DMS153 treated with DMSO at 0.1 percent for 48 hours (cell line): ENCODE data around the gene CUTA.

Experiments
- DNase-seq: peaks from one replicate; lab custom pipeline; 2025; ENCODE audit not compliant: unreplicated experiment; lab: John Stamatoyannopoulos, UW

The CUTA gene

GRCh38 chr6:33424855-33425667 lies 7.2 kb upstream of the CUTA start:
- DNase-seq = no peak

GRCh38 chr6:33423777-33424176 lies 5.9 kb upstream of the CUTA start:
- DNase-seq = no peak

- DNase-seq = no peak
These were observed 3.4 kb upstream of the CUTA start for GRCh38 chr6:33421344-33421643.

GRCh38 chr6:33420491-33421343 lies 2.8 kb upstream of the CUTA start:
- no peak for DNase-seq

- peak; percentile 6 for DNase-seq
These were observed 1.9 kb upstream of the CUTA start, which contains the start of gene SYNGAP1 for GRCh38 chr6:33419580-33420490. TSS of gene SYNGAP1 (plus strand) at chr6:33420065. CDS start at chr6:33420265, 200 bp downstream.

- DNase-seq = no peak
These were observed 884 bp upstream of the CUTA start for GRCh38 chr6:33418690-33419291.

GRCh38 chr6:33417128-33417902 lies 592 bp downstream of the CUTA start:
- DNase-seq = no peak

GRCh38 chr6:33416386-33417127 lies 1.4 kb downstream of the CUTA start:
- DNase-seq = no peak

- no peak for DNase-seq
These were observed 2.1 kb downstream of the CUTA start for GRCh38 chr6:33415831-33416230.

- no peak for DNase-seq
These were observed 3.2 kb downstream of the CUTA start for GRCh38 chr6:33414592-33415271.

GRCh38 chr6:33413241-33414120 lies 4.4 kb downstream of the CUTA start:
- DNase-seq = no peak

GRCh38 chr6:33412140-33413009 lies 5.5 kb downstream of the CUTA start:
- no peak for DNase-seq

GRCh38 chr6:33411632-33412005 lies 6.3 kb downstream of the CUTA start:
- DNase-seq = no peak

GRCh38 chr6:33410711-33411631 lies 6.9 kb downstream of the CUTA start, which contains the start of gene PHF1:
TSS of gene PHF1 (plus strand) at chr6:33411014. CDS start at chr6:33412264, 1,250 bp downstream.
- DNase-seq = no peak

- DNase-seq = peak; percentile 93
These were observed 7.7 kb downstream of the CUTA start for GRCh38 chr6:33410050-33410710.
